Stomach (tissue), 4 donors: ENCODE results near the gene DUSP14.

ENCODE experiments used
- CTCF ChIP-seq, 7 experiments: fragments of 450-650 bp in 4 of 7; fragments of 200-600 bp in 3 of 7; sonication (generic) in 3 of 7; IDR thresholded peaks; one replicate each; pipeline ENCODE4 v1.5.1; 2016 to 2019; ENCODE audit warnings: antibody characterized with exemption in 7 of 7, control low read depth in 2 of 7, mild to moderate bottlenecking in 1 of 7
- POLR2A ChIP-seq, 4 donors: fragments of 450-650 bp; IDR thresholded peaks; one replicate each; pipeline ENCODE4 v1.6.1; 2016; ENCODE audit warnings: antibody characterized with exemption in 4 of 4, control low read depth in 2 of 4, mild to moderate bottlenecking in 1 of 4, moderate library complexity in 1 of 4

GRCh38 chr17:37505333-37505732 lies 15.6 kb downstream of the DUSP14 start:
- no peak for TF ChIP-seq CTCF (IDR thresholded peaks at IDR 0.05)
- TF ChIP-seq POLR2A (IDR thresholded peaks at IDR 0.05): no peak
